Measurements from ENCODE around the gene RBM23.
A peak's percentile ranks its signal among the peaks of the same experiment; 100 is the strongest.
"Not testable (repeated sequence)": the region's sequence is repeated elsewhere in the genome, so short reads cannot be mapped to it uniquely, and the experiment has no call there.

The RBM23 gene

DNA sequence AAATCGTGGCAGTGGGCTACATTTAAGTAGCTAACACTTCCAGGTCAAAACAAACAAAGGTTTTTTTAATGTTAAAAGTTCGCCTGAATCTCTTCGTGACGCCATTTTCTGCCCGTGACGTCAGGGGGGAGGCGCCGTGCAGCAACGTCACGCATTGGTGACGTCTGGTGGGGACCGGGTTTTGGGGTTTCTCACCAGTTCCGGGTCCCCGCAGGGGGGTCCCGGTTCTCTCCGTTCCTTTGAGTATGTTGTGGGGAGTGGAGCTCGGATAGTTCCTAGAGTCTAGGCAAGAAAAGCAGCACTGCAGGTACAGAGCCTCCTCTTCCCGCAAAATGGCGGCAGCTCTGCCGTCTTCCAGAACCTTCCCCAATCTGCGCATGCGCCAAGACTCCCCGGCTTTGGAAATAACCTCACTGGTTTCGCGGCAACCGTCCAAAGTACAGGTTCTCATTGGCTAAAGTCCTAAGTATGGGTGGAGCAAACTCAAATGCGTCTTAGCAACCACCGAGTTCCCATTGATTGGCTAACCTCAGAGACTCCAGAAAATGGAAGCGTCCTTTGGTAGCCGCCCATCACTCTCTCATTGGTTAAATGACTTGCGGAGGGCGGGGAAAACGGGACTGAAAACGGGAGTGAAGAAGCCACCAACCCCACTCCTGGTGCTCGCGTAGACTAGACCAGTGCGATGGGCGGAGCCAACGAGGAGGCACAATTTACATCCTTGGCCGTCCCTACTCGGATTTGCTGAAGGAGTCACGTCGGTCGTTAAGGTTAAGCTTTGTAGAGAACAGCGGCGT is at the start of gene RBM23:
Gene RBM23 (minus strand): TSS at position 346 of the 797 bp plus-strand sequence.
- peak; percentile 100 for DNase-seq

DNA sequence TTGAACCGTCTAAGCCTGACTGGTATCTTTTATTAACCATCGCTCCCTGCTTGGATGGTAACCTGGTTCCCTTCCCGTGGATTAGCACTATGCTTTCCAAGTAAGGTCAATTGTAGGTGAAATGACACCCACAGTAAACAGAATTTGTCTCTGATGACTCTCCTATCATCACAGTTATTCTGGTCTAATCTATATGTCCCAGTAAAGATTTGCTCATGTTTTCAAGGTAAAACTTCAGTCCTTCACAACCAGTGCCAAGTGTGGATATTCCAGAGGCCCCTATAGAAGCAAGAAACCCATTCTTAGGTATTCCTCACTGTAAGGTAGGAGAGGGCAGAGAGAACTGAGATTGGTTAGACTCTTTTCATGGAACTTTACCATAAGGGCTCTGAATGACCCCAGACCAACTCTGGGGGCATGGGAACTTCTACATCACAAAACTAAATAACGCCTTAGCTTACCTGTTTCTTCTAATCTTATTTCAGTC is 47.9 kb upstream of the RBM23 start:
- DNase-seq = no peak

DNA sequence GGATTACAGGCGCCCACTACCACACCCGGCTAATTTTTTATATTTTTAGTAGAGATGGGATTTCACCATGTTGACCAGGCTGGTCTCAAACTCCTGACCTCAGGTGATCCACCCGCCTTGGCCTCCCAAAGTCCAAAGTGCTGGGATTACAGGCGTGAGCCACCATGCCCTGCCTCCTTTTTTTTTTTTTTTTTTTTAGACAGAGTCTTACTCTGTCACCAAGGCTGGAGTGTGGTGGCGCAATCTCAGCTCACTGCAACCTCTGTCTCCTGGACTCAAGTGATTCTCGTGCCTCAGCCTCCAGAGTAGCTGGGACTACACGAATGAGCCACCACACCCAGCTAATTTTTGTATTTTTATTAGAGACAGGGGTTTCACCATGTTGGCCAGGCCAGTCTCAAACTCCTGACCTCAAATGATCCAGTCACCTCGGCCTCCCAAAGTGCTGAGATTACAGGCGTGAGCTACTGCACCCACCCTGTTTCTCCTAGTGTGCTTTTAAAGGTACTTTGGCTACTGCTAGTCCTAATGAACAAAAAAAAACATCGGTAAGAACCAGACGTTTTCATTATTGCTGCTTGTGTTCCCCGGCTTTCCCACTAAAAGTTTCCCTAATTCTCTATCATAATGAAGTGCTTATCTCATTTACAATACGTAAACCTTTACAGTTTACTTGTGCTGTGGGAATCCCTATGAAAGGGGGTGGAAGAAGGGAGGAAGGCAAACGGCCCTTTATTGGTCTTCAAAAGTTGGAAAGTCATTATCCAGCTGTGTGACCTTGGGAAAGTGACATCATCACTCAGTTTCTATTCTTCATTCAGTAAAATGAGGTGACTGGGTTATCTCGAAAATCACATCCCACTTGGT is 47.2 kb upstream of the RBM23 start:
- not testable (repeated sequence) for DNase-seq

DNA sequence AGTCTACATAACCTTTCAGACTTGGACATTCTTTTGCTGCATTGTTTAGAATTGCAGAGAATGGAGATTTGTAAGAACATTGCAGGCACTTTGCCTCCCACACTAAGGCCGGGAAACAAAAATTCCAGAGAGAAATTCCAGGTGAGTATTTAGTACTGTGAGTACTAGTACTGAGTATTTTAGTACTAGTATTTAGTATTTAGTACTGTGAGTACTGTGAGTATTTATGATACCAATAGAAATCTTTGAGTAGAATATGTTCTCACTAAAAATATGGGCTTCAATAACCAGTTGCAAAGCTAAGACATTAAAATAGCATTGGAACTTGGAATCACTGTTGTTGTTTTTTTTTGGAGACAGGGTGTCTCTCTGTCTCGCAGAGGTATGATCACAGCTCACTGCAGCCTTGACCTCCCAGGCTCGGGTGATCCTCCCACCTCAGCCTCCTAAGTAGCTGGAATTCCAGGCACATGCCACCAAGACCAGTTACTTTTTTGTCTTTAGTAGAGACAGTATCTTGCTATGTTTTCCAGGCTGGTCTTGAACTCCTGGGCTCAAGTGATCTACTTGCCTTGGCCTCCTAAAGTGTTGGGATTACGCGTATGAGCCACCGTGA is 43.2 kb upstream of the RBM23 start:
- DNase-seq = no peak

DNA sequence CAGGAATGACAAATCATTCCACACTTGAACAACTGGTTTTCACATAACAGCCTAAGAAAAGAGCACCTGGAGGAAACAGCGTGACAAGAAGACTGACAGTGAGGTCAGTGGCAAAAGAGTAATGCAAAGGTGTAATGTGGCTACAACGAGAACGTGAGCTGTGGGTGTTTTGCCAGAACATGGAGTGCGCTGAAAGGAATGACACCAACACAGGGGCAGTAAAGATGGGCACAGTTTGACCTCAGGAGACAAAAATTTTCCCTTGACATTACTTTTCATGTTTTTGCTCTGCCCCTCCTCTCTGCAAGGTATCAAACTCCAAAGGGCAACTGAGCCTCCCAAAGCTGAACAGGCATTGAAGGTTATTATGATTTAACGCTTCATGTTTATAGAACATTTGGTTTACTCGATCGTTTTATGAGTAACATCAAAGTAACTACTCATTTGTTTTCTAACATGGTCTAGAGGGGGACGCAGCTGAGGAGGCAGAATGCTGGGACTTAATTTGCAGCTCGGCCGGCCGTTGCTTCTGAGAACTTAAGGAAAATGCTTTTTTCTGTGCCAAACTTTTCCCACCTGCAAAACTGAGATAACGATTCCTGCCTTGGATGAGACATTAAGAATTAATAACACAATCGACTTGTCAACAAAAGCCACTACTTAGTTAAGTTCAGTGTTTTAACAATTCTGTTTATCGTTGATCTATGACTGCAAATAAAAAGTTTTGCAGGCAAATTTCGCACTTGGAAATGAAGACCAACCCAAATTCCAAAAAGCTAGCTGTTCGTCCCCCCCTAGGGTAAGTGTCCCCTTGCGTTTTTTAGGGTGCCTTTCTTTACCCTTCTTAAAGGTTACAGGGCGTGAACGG is 37.0 kb upstream of the RBM23 start:
- DNase-seq = no peak

DNA sequence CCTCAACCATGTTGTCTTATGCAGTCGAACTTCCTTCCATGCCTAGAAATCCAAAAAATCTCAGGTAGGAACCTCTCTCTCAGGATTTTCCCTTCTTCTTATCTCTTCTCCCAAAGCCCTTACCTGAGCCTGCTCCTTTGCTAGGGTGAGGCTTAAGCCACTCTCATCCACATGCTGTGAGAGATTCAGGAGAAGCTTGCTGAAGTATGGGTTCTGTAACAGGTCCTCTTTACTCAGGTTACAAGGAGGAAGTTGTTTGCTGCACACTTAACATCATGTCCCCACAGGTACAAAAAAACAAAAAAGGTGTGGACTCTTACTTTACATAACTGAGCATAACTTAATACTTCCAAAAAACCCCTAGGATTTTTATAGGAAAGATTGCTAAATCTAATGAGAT is 33.5 kb upstream of the RBM23 start:
- no peak for DNase-seq

DNA sequence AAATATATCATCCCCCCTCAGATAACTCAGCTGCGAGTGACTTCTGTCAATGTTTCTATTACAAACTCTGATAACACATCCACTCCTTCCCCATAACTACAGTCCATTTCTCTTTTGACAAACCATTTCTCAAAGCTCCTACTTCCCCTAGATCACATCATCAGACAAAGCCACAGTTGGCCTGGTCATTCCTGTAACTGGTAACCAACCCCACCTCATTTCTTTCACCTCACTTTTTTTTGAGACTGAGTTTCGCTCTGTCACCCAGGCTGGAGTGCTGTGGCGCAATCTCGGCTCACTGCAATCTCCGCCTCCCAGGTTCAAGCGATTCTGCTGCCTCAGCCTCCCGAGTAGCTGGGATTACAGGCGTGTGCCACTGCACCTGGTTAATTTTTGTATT is 32.8 kb upstream of the RBM23 start:
- not testable (repeated sequence) for DNase-seq

DNA sequence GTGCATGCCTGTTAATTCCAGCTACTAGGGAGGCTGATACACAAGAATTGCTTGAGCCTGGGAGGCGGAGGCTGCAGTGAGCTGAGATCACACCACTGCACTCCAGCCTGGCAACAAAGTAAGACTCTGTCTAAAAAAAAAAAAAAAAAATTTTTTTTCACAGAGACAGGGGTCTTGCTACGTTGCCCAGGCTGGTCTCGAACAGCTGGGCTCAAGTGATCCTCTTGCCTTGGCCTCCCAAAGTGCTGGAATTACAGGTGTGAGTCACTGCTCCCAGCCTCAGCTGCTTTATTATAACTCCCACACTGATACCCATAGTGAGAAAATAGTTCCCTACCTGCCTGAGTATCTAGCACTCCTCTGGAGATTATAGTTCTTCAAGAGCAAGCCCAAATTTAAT is 26.7 kb upstream of the RBM23 start:
- DNase-seq = no peak

DNA sequence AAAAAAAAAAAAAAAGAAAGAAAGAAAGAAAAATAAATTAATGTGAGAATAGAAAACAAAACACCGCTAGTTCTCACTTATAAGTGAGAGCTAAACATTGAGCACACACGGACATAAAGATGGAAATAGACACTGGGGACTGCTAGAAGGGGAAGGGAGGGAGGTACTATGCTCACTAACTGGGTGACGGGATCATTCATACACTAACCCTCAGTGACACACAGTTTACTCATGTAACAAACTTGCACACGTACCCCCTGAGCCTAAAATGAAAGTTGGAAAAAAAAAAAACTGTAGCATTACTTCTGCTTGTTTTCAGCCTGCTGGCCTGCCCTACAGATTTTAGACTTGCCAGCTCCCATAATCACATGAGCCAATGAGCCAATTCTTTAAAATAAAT is 20.7 kb upstream of the RBM23 start:
- no peak for DNase-seq

DNA sequence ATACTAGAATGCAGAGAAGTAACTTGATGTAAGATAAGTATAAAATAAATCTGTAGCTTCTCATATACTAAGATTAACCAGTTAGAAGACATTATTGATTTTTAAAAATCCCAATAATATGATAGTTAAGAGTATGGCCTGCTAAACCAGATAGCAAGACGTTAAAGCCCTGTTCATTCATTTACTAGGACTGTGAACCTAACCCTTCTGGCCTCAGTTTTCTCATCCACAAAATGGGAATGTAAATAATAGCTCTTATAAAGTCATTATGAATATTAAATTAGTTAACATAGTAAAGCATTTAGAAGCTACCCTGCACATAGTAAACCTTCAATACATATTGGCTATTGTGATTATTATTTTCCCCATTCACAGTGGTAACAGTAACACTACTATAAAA is 16.2 kb upstream of the RBM23 start:
- DNase-seq = no peak

DNA sequence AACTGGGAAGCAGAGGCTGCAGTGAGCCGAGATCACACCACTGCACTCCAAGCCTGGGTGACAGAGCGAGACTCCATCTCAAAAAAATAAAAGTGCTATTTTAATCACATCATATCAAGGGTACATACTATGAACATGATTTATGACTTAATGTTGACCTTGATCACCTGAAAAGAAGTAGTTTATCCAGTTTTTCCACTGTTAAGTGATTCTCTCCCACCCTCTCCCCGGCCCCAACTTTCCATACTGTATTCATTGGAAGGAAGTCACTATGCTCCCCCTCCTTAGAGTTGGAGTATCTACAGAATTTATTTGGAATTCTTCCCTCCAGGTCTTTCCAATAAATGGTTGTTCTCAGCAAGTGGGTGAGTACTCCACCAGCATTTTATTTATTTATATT is 13.2 kb upstream of the RBM23 start:
- DNase-seq = no peak

DNA sequence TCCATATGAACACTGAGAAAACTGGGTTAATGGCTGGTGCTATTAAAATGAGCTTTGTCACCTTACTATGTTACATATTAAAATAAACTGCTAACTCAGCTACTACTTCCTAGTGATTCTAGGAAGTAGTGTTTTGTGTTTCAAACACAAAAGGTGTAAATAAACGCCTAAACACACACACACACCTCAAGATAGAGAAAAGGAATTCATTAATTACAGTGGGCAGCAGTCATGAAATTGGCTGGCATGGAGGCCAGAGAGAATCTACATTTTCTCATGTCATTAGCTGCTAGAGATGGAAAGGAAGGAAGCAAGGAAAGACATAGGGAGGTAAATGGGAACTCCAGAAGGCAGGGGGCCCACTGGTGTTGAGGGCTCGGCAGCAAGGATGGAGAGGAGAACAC is 11.0 kb upstream of the RBM23 start:
- no peak for DNase-seq

DNA sequence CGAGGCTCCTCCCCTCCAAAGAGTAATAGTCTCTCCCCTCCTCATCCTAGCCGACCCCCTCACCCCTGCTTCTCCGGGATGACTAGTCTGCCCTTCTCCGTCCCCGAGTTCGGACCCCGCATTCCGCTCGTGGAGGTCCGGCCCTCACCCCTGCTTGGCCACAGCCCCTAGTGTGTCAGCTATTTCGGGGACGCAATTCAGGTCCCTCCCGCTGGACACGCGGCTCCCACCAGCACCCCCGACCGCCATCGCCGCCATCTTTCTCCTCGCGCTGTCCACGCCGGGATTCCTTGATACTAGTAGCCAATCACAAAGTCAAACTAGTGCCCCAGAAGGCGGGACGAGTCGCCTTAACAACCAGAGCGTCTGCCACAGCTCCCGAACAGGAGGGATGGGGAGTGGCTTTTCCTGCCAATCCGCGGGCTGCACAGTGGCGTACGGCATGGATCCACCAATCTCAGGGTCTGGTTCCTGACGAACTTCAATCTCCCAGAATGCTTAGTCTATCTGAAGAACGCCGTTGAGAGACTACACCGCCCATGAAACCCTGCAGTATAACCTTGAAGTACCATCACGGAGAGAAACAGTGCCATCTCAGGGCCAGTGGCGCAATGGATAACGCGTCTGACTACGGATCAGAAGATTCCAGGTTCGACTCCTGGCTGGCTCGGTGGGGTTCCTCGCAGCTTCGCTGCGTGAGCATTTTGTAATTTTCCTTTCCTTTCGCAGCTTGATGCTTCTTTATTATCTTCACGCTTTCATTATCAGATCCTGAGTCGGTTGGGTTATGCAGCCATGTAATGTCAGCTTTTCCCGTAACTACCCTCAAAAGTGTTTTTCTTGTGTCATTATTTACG is 10.4 kb upstream of the RBM23 start, which contains the start of gene PRMT5:
Gene PRMT5 (minus strand): TSS at position 273 of the 857 bp plus-strand sequence. CDS start 15 bp downstream, at position 258.
- peak; percentile 100 for DNase-seq

DNA sequence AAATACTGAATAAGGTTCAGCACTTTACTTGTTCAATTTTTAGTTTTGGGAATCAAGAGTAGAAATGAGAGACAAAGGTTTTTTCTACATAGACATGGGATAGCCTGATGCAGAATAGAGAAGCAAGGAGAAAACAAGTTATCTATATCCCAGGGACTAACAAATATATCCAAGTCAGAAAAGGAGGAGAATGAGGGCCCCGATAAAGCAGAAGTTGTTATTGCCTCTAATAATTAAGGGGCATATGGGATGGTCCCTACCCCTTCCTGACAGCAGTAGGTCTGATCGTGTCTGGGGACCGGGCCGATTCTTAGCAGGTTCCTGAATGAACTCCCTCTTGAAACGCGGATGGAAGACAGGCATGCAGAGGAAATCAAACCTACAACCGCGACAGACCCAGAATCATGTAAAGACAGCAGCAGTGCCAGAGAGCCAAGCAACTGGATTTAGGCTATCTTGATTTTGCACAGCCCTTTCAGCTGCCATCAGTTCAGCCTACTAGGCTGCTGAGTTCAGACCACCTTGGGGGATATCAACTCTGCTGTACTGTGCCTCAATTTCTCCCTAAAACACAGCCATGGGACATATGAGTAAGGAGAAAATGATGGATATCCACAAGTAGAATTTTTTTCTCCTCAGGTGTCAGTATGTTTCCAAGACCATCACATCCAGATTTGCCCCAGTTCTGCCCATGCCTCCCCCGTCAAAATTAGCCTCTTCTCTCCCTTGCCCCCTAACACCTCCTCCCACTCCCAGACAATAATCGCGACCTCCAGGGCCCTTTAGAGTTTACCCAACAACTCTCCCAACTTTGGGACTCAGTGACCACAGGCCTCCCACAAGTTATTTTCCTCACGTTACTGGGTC is 9.5 kb upstream of the RBM23 start:
- no peak for DNase-seq

DNA sequence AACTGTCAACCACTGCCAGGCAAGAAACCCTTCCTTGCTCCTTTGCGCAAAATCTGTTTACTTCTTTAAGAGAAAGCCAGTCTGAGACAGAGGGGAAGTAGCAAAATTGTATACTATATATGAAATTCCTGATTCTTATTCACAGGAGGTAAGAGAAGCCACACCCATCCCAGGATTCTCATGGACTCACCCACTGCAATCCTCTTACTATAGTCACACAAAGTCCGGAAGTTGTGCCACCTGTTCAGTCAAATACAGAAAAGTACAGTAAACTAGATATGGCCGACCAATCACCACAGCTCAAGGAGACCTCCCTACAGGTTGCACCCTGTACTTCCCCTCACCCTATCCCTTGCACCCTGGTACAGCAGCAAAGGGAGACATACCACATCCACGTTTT is 7.4 kb upstream of the RBM23 start:
- DNase-seq = no peak

DNA sequence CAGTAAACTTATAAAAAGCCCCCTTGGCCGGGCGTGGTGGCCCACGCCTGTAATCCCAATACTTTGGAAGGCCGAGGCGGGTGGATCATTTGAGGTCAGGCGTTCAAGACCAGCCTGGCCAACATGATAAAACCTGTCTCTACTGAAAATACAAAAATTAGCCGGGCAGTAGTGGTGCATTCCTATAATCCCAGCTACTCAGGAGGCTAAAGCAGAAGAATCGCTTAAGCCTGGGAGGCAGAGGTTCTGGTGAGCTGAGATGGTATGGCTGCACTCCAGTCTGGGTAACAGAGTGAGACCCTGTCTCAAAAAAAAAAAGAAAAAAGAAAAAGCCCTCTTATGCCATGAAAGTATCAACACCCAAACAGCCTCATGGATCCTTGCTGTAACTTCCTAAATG is 6.6 kb upstream of the RBM23 start:
- no peak for DNase-seq

DNA sequence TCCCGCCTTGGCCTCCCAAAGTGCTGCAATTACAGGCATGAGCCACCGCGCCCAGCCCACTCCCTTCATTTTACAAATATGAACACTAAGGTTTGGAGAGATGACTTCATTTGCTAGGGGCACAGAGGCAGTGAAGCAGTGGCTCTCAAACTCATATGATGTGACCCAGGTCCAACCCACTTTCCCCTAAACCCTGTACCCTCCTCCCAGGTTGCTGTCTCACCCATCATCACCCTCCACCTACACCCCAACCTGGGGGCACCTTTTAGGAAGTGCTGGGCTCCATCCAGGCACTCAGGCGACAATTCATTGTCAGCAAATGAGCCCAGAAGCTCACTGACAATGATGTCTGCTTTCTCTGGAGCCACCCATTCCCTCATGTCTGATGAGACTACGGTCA is 4.8 kb upstream of the RBM23 start:
- no peak for DNase-seq

DNA sequence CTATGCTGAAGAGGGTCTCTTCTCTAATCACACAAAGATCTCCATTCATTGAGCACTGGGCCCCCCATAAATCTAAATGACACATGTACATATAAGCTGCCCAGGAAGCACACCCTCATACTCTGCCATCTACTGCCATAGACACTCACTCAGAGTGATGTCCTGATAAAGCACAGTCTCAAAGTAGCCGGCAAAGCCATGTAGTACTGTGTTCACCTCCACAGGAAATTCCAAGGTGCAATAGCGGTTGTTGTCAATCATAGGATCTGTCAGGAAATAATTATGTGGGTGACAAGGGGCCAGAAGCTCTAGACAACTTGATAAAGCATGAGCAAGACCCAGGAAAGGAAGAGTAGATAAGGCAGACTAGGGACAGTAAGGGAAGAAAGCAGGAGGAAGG is 3.3 kb upstream of the RBM23 start:
- DNase-seq = no peak

DNA sequence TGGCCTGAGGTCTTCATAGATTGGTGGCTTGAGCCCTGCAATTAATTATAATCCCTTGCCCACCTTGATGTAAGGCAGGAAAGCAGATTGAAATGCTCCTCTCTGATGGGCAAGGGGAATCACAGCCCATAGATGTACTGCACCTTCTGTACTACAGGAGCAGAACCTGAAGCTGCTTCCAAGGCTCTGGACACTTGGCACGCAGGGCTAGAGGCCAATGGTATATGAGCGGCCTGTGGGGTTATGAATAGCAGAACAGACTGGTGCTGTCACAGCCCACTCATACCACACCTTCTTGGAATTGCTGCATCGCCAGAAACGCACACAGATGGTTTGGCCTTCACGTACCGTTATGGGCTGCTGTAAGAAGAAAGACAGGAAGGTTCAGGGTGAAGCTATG is 1.7 kb upstream of the RBM23 start:
- DNase-seq = no peak

DNA sequence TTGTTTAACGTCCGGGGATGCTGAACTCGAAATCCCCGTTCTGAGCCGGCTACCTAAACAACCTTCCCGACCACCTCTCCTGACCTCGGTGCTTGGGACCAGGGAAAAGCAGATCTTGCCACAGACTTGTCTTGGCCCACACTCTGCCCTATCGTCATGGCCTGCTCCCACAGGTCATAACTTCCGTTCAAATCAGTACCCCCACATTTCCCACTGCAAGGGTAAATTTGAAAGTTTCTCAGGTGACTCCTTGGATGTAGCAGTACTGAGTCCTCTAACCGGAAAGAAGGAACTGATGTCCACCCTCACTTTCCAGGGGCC is 612 bp upstream of the RBM23 start:
- no peak for DNase-seq

All from NCI-H1105 treated with DMSO at 0.1 percent for 48 hours (cell line).